ENCODE data around the gene PCDH17.

Gene PCDH17

GRCh38 chr13:57748096-57748495 is 116.6 kb downstream of the PCDH17 start (continued):
- TF ChIP-seq ZNF138 (tag by site-specific recombination; IDR thresholded peaks at IDR 0.05; ENCODE audit: borderline replicate concordance) (no peak), ZNF26 (tag by site-specific recombination; IDR thresholded peaks at IDR 0.05) (no peak)

GRCh38 chr13:57760951-57761350 is 129.4 kb downstream of the PCDH17 start:
- no peaks in the 10 kb centered on the region for H3K9me3 ChIP-seq (ENCODE audit: control insufficient read depth, insufficient read depth, low read depth, low read length)
- H3K27ac ChIP-seq (ENCODE audit: extremely low read depth, low read depth, low read length): no peak overlapping the region
- POLR2A ChIA-PET: no interaction called here
- no peaks in the 10 kb centered on the region for H3K4me1 ChIP-seq (ENCODE audit: control insufficient read depth, insufficient read depth, low read length)
- no peak overlapping the region for H3K4me3 ChIP-seq (ENCODE audit: low read depth, low read length)
- H3K36me3 ChIP-seq (ENCODE audit: control insufficient read depth in 2 of 2, insufficient read depth in 1 of 2, low read length in 2 of 2): no peaks in the 10 kb centered on the region
- CTCF ChIA-PET: interaction anchor here (0.8 kb wide), 1 partner anchor 136 kb away, joined by 4 read pairs; no protein-coding TSS in a partner anchor
- TF ChIP-seq EGR2 (tag by site-specific recombination; IDR thresholded peaks at IDR 0.05; ENCODE audit: low read depth): no peak
- TF ChIP-seq SP3 (tag by site-specific recombination; IDR thresholded peaks at IDR 0.05): no peak
- TF ChIP-seq ZNF549 (tag by site-specific recombination; IDR thresholded peaks at IDR 0.05): no peak
- no peak for TF ChIP-seq PRDM1 (tag by site-specific recombination; IDR thresholded peaks at IDR 0.05)
- TF ChIP-seq GLIS2 (tag by site-specific recombination; IDR thresholded peaks at IDR 0.05): no peak
- no peak for TF ChIP-seq ZBTB21 (tag by site-specific recombination; IDR thresholded peaks at IDR 0.05)
- no peak for TF ChIP-seq ZNF621 (tag by site-specific recombination; IDR thresholded peaks at IDR 0.05)
- no peak for TF ChIP-seq PRDM2 (tag by site-specific recombination; IDR thresholded peaks at IDR 0.05; ENCODE audit: borderline replicate concordance)
- TF ChIP-seq ZNF654 (tag by site-specific recombination; IDR thresholded peaks at IDR 0.05; ENCODE audit: low read depth): no peak
- no peak for TF ChIP-seq ZNF18 (tag by site-specific recombination; IDR thresholded peaks at IDR 0.05)
- TF ChIP-seq MZF1 (tag by site-specific recombination; IDR thresholded peaks at IDR 0.05; ENCODE audit: borderline replicate concordance): no peak
- no peak for TF ChIP-seq KLF17 (tag by site-specific recombination; IDR thresholded peaks at IDR 0.05)

All from HEK293 (cell line).